Posterior cingulate gyrus (tissue), 11 donors: ENCODE measurements around the gene LYRM4.

Experiments used
- DNase-seq, 10 donors: peaks; one replicate each; pipeline versions ENCODE4 v3.0.0 to v3.0.0-alpha.2; 2020 to 2021; ENCODE audit warnings: mixed read lengths in 3 of 10
- intact Hi-C: fragments of 100-400 bp; cut with DNase I; formaldehyde crosslinking; loops from one replicate; pipeline ENCODE4 v1.15.1; 2023

The LYRM4 gene

DNA sequence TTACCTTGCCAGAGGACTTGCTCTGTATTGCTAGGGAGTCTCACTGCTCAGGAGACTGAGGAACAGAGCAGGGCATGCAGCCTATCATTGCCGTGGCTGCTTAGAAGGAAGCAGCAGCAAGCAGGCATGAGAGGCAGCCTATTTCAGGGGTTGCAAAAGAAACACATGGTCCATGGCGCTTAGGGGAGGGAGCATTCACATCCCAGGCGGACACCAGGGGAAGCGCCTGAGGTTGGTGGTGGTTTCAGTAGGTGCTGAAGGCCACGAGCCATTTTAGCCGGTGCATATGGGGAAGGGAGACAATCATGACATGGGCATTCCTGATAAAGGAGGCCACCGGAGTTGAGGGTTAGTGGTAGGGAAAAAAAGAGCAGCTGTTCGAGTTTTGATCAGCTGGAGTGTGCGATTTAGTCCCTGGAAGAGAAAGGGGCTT lies 21.5 kb upstream of the LYRM4 start:
- intact Hi-C loops = no loop called here
- DNase-seq = no peak

DNA sequence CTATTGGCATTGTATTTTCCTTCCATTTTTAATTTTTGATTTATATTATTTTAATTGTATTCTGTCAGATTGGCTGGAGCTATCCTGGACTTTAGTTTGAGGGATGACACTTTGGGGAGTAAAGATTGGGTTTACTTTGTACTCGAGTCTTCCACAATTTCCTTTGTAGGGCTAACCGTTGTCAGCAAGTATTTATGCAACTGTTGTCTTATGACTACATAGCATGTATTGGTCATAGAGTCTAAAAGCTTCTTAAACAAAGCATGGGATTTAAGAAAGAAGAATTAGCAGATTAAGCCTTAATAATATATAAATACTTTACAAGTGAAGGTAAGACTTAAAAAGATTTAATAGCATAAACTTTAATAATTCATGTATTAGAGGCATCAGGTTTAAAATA lies 20.2 kb upstream of the LYRM4 start:
- DNase-seq = no peak
- intact Hi-C loops = no loop called here

DNA sequence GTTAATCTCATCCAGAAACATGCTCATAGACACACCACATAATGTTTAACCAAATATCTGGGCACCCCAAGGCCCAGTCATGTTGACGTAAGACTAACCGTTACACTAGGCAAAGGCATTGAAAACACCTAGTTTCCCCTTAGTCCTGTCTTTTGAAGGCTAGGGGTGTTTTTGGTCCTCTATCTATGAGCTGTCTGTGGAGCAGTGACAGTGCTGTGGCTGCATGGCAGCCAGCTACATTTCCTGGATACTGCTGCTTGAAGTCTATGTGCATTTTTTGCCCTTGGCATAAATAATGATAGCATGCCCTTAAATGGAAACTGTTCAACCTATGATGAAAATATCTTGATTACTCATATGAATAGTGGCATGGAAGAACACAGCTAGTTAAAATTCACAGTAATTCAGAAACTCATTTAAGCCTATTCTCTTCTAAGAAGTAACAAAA lies 19.2 kb upstream of the LYRM4 start:
- intact Hi-C loops = no loop called here
- no peak for DNase-seq

GRCh38 chr6:5278565-5279120 lies 17.9 kb upstream of the LYRM4 start:
- intact Hi-C loops = no loop called here
- DNase-seq = no peak

DNA sequence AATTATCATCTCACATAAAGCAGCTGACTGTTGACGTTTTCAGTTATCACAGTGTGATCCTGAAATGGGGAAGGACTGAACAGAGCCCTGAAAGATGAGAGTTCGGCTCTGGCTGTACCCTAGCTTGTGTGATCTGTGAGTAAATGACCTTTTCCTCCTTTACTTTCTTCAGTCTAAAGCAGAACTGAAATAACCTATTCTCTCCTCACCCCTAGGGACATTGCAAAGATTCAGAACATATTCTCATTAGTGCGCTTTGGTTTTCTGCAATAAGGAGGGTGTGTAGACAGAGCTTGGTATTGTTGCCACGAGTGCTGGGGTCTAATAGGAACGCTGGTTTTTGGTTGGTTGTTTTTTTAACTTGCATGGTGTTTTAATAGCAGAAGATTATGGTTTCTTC lies 17.3 kb upstream of the LYRM4 start:
- no peak for DNase-seq
- intact Hi-C loops = no loop called here

- intact Hi-C loops = no loop called here
- DNase-seq = no peak
Measured at GRCh38 chr6:5277589-5277988, 16.8 kb upstream of the LYRM4 start.

GRCh38 chr6:5276581-5276980 lies 15.8 kb upstream of the LYRM4 start:
- no peak for DNase-seq
- intact Hi-C loops = no loop called here

DNA sequence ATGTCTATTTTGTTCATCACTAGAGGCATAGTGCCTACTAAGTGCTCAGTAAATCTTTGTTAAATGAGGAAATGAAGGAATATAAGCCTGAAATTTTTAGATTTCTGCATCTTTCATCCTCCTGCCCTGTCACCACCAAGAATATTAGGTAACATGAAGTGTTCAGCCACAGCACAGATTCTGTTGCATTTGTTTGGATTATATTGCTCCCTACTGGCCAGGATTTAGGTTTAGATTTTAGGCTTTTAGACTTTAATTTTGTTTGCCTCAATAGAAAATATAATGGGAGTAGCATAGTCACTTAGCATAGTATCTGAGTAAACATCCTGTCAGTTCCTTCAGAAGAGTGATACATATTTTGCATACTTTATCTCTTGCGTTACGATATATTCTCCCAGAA lies 14.7 kb upstream of the LYRM4 start:
- intact Hi-C loops = no loop called here
- no peak for DNase-seq

DNA sequence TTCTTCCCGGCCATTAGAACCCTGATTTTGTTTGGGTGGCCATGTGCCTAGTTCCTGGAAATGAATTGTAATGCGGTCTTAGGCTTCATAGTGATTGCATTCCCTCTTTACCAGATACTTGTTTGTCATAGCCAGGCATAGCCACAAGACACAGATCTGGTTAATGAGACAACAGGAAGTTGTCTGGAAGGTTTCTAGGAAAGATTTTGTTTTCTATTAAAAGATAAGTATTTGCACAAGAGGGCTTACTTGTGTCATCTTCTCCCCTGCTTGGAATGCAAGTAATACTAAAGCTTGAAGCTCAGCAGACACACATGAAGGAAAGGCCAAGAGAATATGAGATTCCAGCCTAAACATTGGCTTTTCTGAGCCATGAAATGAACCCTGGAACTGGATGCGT lies 13.5 kb upstream of the LYRM4 start:
- intact Hi-C loops = no loop called here
- DNase-seq = no peak

DNA sequence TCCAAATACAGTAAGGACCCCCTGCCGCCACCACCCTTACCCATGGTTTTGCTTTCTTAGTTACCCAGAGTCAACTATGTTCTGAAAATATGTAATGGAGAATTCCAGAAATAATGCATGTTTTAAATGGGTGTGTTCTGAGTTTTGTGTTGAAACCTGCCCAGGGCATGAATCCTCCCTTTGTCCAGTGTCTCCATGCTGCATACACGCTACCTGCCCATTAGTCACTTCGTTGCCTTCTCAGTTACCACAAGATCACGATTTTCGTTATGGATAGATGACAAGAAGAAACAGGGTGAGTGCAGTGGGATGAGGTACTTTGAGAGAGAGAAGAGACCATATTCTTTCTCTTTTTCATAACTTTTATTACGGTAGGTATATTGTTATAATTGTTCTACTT lies 11.2 kb upstream of the LYRM4 start:
- DNase-seq = no peak
- intact Hi-C loops = no loop called here

DNA sequence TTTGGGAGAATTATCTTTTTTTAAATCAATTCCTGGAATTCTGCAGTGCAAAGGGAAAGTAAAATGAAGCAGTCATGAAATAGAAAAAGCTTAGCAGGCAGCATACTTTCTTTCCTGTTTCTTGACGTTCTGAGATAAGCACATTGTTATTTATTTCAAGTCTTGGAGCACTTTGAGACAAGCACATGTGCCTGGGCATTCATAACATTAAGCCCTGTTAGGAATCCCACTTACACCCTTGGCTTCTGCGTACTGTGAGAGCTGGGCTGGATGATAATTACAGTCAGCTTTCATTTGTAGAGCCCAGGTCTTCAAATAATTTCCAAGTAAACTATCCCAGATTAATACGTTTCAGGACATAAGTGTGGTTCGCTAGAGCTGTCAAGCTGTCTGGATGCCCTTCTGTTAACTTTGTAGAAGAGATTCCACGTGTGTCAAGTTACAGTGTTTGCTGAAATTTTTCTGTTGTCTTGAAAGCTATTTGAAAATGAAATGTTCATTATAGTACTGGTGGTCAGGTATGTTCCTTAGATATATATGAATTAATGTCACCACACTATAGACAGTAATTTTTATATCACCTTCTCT lies 9.4 kb upstream of the LYRM4 start:
- intact Hi-C loops = no loop called here
- no peak for DNase-seq

DNA sequence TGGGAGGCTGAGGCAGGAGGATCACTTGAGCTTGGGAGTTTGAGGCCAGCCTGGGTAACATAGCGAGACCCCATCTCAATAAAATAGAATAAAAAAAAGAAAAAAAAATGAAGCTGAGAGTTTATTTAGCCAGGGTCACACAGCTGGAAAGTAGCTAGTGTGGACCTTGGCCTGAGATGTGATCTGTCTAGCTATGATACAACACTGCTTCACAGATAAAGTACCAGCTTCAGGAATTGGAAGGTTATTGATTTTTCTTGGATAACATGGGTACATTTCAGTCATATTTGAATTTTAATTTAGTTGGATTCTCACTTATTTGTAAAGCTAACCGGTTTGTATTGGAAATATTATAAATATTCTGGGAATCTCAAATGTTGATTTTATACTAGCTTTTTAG lies 5.7 kb upstream of the LYRM4 start:
- intact Hi-C loops = no loop called here
- DNase-seq = no peak

DNA sequence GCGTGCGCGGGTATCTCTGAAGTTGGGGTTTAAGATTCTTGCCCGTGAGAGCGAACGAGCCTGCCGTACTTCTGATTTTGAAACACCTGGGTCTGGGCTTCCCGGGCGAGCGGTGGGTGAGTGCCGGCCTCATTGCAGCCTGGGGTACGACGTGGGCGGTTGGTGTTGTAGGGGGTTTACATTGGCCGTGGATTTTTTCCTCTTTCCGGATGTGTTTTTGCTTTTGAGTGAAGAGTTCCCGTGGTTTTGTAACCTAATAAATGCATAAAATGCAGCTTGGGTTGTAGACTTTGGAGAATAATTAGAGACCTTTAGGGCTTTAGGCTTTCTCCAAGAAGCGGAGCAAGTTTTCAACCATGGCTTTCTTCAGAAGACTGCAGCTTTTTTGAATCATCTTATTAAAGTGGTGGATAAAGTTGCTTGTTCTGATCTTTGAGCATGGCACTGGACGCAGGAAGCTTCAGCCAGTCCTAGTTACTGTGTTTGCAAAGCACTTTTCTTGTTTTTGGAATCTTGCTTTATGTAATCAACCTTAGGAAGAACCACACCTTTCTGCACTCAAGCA lies 877 bp upstream of the LYRM4 start:
- intact Hi-C loops = no loop called here
- no peak for DNase-seq

DNA sequence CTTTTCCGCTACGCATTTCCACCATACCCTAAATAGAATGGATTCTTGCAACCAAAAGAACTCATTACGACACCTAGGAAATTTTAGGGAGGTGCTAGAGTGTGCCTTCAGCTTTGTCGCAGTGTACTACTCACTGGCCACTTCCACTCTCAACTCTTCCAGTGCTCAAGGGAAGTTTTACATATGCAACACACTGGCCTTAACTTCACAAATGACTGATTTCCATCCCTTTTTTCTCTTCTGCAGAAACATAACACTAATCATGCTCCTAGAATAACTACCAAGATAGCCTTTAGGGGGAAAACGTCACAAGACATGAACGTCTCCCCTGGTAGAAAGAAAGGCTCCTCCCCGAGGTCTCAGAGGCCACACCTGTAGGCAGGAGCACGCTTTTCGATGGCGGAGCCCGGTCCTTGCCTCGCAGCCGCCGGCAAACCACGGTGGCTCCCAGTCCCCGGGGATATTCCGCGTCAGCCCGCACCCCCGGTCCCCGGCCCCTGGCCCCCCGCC lies 584 bp downstream of the LYRM4 start:
- intact Hi-C loops = no loop called here
- DNase-seq = peak in 8 of 10 donors; percentile 40 to 91 (median 58)

DNA sequence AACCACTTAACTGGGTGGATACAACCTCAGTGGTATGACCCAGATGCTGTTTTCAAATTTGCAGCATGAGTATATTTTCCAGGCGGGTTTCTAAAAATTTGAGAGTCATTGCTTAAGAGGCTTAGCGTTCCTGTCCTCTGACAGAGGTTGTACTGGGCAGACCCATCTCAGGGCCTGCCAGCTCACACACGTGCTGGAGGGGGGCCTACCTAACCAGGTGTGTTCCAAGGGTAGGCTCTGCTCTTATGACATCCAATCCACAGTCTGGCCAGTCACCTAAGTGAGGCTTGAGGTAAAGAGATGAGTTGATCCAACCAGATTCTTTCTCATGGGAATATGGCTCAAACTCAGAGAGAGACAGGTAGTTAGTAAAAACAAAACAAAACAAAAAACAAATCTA lies 1.3 kb downstream of the LYRM4 start:
- no peak for DNase-seq
- intact Hi-C loops = no loop called here

DNA sequence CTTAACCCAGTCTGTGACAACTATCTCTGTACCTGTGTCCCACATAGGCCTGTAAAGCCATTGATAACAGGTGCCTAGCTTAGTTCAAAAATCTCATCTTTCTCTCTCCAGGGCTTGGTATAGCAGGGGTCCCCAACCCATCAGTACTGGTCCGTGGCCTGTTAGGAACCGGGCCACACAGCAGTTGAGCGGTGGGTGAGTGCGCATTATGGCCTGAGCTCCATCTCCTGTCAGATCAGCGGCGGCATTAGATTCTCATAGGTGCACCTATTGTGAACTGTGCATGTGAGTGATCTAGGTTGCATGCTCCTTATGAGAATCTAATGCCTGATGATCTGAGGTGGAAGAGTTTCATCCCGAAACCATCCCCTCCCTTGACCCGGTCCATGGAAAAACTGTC lies 3.4 kb downstream of the LYRM4 start:
- intact Hi-C loops = no loop called here
- no peak for DNase-seq

- intact Hi-C loops = no loop called here
Measured at GRCh38 chr6:5256952-5257351, 3.8 kb downstream of the LYRM4 start.

DNA sequence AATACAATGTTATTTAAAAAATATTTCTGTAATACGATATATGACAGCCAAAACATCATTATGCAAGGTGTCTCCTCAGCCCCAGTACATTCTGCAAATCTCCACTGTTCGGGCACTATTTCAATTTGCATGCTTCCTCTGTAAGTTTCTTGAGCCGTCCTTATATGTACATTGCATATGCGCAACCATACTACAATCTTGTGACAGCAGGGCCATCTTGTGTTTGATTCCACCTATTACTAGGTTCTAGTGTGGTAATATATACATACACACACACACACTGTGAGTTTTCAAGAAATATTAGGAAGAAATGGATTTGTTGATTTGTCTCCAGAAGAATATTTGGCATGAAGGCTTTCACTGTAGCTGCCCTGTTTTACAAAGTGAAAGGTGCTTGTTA lies 9.8 kb downstream of the LYRM4 start:
- intact Hi-C loops = loop anchor here (5.0 kb wide), 2 partner anchors 39 to 109 kb away; no protein-coding TSS in a partner anchor
- DNase-seq = no peak

More at GRCh38 chr6:5256952-5257351, 3.8 kb downstream of the LYRM4 start:
- no peak for DNase-seq

- intact Hi-C loops = loop anchor here (5.0 kb wide), 2 partner anchors 38 to 108 kb away; no protein-coding TSS in a partner anchor
- DNase-seq = no peak
Measured at GRCh38 chr6:5250451-5250850, 10.3 kb downstream of the LYRM4 start.

GRCh38 chr6:5249451-5250122 lies 11.2 kb downstream of the LYRM4 start:
- DNase-seq = no peak
- intact Hi-C loops = loop anchor here (5.0 kb wide), 2 partner anchors 37 to 107 kb away; no protein-coding TSS in a partner anchor

- intact Hi-C loops = no loop called here
- no peak for DNase-seq
Measured at GRCh38 chr6:5248302-5249098, 12.2 kb downstream of the LYRM4 start.
